Measurements from ENCODE around the gene B4GALT2. TPM values are rescaled to one million over a fixed set of nuclear protein-coding genes. Genes with fewer than 3 reads are reported as not detected.
A peak's percentile ranks its signal among the peaks of the same experiment; 100 is the strongest.

B4GALT2 gene
- total and polyA plus RNA-seq, 4 donors = 34.8 to 139 (median 110) TPM

DNA sequence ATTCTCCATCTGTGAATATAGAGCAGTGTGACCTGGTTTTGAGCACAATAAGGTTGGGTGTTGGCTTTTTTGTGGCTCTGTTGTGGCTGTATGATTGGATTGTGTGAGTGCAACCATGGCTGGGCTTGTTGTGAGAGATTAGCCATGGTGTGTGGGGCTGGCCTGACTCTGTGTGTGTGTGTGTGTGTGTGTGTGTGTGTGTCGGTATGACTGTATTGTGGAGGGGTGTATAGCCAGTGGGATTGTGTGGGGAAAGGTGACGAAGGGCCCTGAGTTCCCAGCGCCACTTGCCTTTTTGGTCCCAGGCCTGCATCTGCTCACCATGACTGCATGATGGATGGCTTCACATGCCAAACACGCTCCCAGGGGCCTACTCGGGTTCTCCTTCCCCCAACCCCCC lies 58.1 kb downstream of the B4GALT2 start:
- no peaks in the 10 kb centered on the region for H3K9me3 ChIP-seq (ENCODE audit: control insufficient read depth, insufficient read depth, low read length)
- H3K36me3 ChIP-seq (ENCODE audit: control insufficient read depth, insufficient read depth, low read length) = no peaks in the 10 kb centered on the region
- no peak overlapping the region for H3K27ac ChIP-seq (ENCODE audit: low read depth, low read length)
- peak in 1 of 6 donors; percentile 60 for DNase-seq (ENCODE audit: low read depth in 4 of 6, low spot score in 6 of 6)
- no peak overlapping the region for H3K4me3 ChIP-seq (ENCODE audit: low read depth, low read length)
- 20% methylated on average over 1 of the region's 5 CpGs for WGBS (ENCODE audit: insufficient coverage)
- peaks cover 39% of the 10 kb centered on the region for H3K4me1 ChIP-seq (ENCODE audit: control insufficient read depth, insufficient read depth, low read length)
- H3K27me3 ChIP-seq (ENCODE audit: control insufficient read depth, insufficient read depth, low read length) = no peaks in the 10 kb centered on the region

DNA sequence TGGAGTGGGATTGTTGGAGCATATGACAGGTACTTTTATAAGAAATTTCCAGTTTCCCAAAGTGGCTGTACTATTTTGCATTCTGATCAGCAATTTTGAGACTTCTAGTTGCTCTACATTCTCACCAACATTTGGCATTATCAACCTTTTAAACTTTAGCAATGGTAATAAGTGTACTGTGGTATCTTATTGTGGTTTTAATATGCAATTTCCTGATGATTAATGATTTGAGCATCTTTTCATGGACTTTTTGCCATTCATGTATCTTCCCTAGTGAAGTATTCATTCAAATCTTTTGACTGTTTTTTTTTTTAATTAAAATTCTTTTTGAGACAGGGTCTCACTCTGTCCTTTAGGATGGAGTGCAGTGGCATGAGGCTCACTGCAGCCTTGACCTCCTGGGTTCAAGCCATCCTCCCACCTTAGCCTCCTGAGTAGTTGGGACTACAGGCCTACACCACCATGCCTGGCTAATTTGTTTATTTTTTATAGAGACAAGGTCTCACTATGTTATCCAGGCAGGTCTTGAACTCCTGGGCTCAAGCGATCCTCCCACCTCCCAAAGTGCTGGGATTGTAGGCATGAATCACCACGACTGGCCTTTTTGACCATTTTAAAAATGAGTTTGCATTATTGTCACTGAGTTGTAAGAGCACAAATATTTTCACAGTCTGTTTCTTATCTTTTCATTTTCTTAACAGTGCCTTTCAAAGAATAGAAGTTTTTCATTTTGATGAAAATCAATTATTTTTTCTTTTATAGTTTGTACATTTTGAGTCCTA lies 60.1 kb downstream of the B4GALT2 start:
- Histone ChIP-seq H3K36me3 (ENCODE audit: control insufficient read depth, insufficient read depth, low read length) (no peaks in the 10 kb centered on the region), H3K9me3 (ENCODE audit: control insufficient read depth, insufficient read depth, low read length) (no peaks in the 10 kb centered on the region), H3K4me3 (ENCODE audit: low read depth, low read length) (no peak overlapping the region), H3K4me1 (ENCODE audit: control insufficient read depth, insufficient read depth, low read length) (peaks cover 31% of the 10 kb centered on the region), H3K27me3 (ENCODE audit: control insufficient read depth, insufficient read depth, low read length) (no peaks in the 10 kb centered on the region), H3K27ac (ENCODE audit: low read depth, low read length) (no peak overlapping the region)
- no CpG with 5 or more reads among the region's 2 CpGs for WGBS (ENCODE audit: insufficient coverage)
- DNase-seq (ENCODE audit: low read depth in 4 of 6, low spot score in 6 of 6) = no peak

DNA sequence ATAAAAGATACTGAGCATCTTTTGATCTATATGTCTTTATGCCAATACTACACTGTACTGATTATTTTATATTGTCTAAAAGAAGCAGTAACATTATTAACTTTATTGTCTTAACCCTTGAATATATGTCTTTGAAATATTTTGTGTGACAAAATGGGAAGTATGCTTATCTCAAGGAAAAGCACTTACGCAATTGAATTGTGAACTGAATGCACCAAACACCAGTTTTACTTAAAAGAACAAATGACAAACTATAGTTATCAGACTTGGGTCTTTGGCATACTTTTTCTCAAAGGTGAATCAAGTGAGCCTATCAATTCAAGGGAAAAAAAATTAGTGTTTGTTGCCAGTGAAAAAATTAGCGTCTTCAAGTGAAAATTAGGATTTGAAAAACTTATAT lies 61.4 kb downstream of the B4GALT2 start:
- no peak for DNase-seq (ENCODE audit: low read depth in 4 of 6, low spot score in 6 of 6)
- no CpG with 5 or more reads among the region's 2 CpGs for WGBS (ENCODE audit: insufficient coverage)
- H3K4me3 ChIP-seq (ENCODE audit: low read depth, low read length) = no peak overlapping the region

More for the DNA sequence above, 61.4 kb downstream of the B4GALT2 start:
- Histone ChIP-seq H3K27me3 (ENCODE audit: control insufficient read depth, insufficient read depth, low read length) (no peaks in the 10 kb centered on the region), H3K36me3 (ENCODE audit: control insufficient read depth, insufficient read depth, low read length) (no peaks in the 10 kb centered on the region), H3K4me1 (ENCODE audit: control insufficient read depth, insufficient read depth, low read length) (peaks cover 20% of the 10 kb centered on the region), H3K27ac (ENCODE audit: low read depth, low read length) (no peak overlapping the region), H3K9me3 (ENCODE audit: control insufficient read depth, insufficient read depth, low read length) (no peaks in the 10 kb centered on the region)

Other genes with a start within 250 kb of the B4GALT2 start
- gene ARTN, start 45.4 kb upstream of the B4GALT2 start, total RNA-seq = under 1 TPM in 1 of 2 donors, not detected in 1; 0.61 TPM
- gene ARTN, start 45.4 kb upstream of the B4GALT2 start, polyA plus RNA-seq (ENCODE audit: insufficient read length in 2 of 2) = 1 to 10 TPM; 1.9 to 3.2 TPM
- gene IPO13, start 32.3 kb upstream of the B4GALT2 start, total RNA-seq = 10 to 100 TPM; 22.6 to 37.1 TPM
- 10 to 100 TPM; 68.6 to 73.2 TPM for gene IPO13, start 32.3 kb upstream of the B4GALT2 start, polyA plus RNA-seq (ENCODE audit: insufficient read length in 2 of 2)
- gene DPH2, start 9.2 kb upstream of the B4GALT2 start, total RNA-seq = 10 to 100 TPM; 14.3 to 15.4 TPM
- 10 to 100 TPM; 23.0 to 27.4 TPM for gene DPH2, start 9.2 kb upstream of the B4GALT2 start, polyA plus RNA-seq (ENCODE audit: insufficient read length in 2 of 2)
- 100 to 1,000 TPM; 170 to 173 TPM for gene ATP6V0B, start 4.2 kb upstream of the B4GALT2 start, total RNA-seq
- 100 to 1,000 TPM; 223 to 264 TPM for gene ATP6V0B, start 4.2 kb upstream of the B4GALT2 start, polyA plus RNA-seq (ENCODE audit: insufficient read length in 2 of 2)
- gene CCDC24, start 12.4 kb downstream of the B4GALT2 start, total RNA-seq = 10 to 100 TPM in 1 of 2 donors, 1 to 10 TPM in 1; 5.4 to 12.4 TPM
- 10 to 100 TPM; 18.2 to 25.6 TPM for gene CCDC24, start 12.4 kb downstream of the B4GALT2 start, polyA plus RNA-seq (ENCODE audit: insufficient read length in 2 of 2)
- gene SLC6A9, start 52.3 kb downstream of the B4GALT2 start, total RNA-seq = 10 to 100 TPM; 21.9 to 22.3 TPM
- 100 to 1,000 TPM; 127 to 143 TPM for gene SLC6A9, start 52.3 kb downstream of the B4GALT2 start, polyA plus RNA-seq (ENCODE audit: insufficient read length in 2 of 2)
- under 1 TPM; 0.17 to 0.69 TPM for gene KLF17, start 139.6 kb downstream of the B4GALT2 start, total RNA-seq
- under 1 TPM; 0.22 to 0.36 TPM for gene KLF17, start 139.6 kb downstream of the B4GALT2 start, polyA plus RNA-seq (ENCODE audit: insufficient read length in 2 of 2)
- gene KLF18, start 162.4 kb downstream of the B4GALT2 start, total RNA-seq = not detected
- not detected for gene KLF18, start 162.4 kb downstream of the B4GALT2 start, polyA plus RNA-seq (ENCODE audit: insufficient read length in 2 of 2)
- gene DMAP1, start 234.3 kb downstream of the B4GALT2 start, total RNA-seq = 10 to 100 TPM; 22.8 to 27.2 TPM
- 10 to 100 TPM; 63.6 to 78.5 TPM for gene DMAP1, start 234.3 kb downstream of the B4GALT2 start, polyA plus RNA-seq (ENCODE audit: insufficient read length in 2 of 2)

Data from spinal cord (tissue), 10 donors.